ENCODE data around the gene ATXN7. TPM values are rescaled to one million over a fixed set of nuclear protein-coding genes. Genes with fewer than 3 reads are reported as not detected.

Gene ATXN7
- total RNA-seq, 4 donors from 2014 or later = 3.3 to 42.5 (median 17.9) TPM

- Histone ChIP-seq H3K4me1 (peaks cover 3 to 15% of the 10 kb centered on the region in 2 donors), H3K27ac (peak overlapping the region; percentile 44 to 66), H3K27me3 (no peaks in the 10 kb centered on the region), H3K36me3 (no peaks in the 10 kb centered on the region), H3K4me3 (no peak overlapping the region), H3K9me3 (no peaks in the 10 kb centered on the region)
- intact Hi-C loops (cut with DNase I; ENCODE audit: low total_unique reads) = no loop called here
- TF ChIP-seq CTCF (IDR thresholded peaks at IDR 0.05) = no peak
- TF ChIP-seq POLR2A (IDR thresholded peaks at IDR 0.05) = no peak
- DNase-seq = no peak
Measured at GRCh38 chr3:63968612-63969350, 105.1 kb downstream of the ATXN7 start.

- no peak for DNase-seq
- H3K27me3 ChIP-seq = no peaks in the 10 kb centered on the region
- intact Hi-C loops (cut with DNase I; ENCODE audit: low total_unique reads) = no loop called here
- no peak overlapping the region for H3K4me3 ChIP-seq
- H3K36me3 ChIP-seq = no peaks in the 10 kb centered on the region
- peak overlapping the region; percentile 66 to 67 for H3K27ac ChIP-seq
- no peaks in the 10 kb centered on the region for H3K9me3 ChIP-seq
- peaks cover 3 to 15% of the 10 kb centered on the region in 2 donors for H3K4me1 ChIP-seq
- TF ChIP-seq CTCF (IDR thresholded peaks at IDR 0.05) (no peak), POLR2A (IDR thresholded peaks at IDR 0.05) (no peak)
Measured at GRCh38 chr3:63969876-63970275, 106.2 kb downstream of the ATXN7 start.

- TF ChIP-seq CTCF (IDR thresholded peaks at IDR 0.05) (no peak), POLR2A (IDR thresholded peaks at IDR 0.05) (no peak)
- Histone ChIP-seq H3K9me3 (no peaks in the 10 kb centered on the region), H3K27ac (peak overlapping the region; percentile 66 to 67), H3K27me3 (no peaks in the 10 kb centered on the region), H3K4me3 (peak overlapping the region in 1 of 2 donors; percentile 12), H3K36me3 (no peaks in the 10 kb centered on the region), H3K4me1 (peaks cover 4 to 15% of the 10 kb centered on the region in 2 donors)
- DNase-seq = no peak
- intact Hi-C loops (cut with DNase I; ENCODE audit: low total_unique reads) = no loop called here
Measured at GRCh38 chr3:63970631-63971475, 107.2 kb downstream of the ATXN7 start.

- H3K4me1 ChIP-seq = peaks cover 9 to 15% of the 10 kb centered on the region in 2 donors
- H3K27ac ChIP-seq = peak overlapping the region; percentile 36 to 66
- H3K36me3 ChIP-seq = no peaks in the 10 kb centered on the region
- H3K4me3 ChIP-seq = no peak overlapping the region
- DNase-seq = no peak
- H3K9me3 ChIP-seq = no peaks in the 10 kb centered on the region
- TF ChIP-seq CTCF (IDR thresholded peaks at IDR 0.05) (no peak), POLR2A (IDR thresholded peaks at IDR 0.05) (no peak)
- no peaks in the 10 kb centered on the region for H3K27me3 ChIP-seq
- intact Hi-C loops (cut with DNase I; ENCODE audit: low total_unique reads) = no loop called here
Measured at GRCh38 chr3:63972196-63972595, 108.5 kb downstream of the ATXN7 start.

- H3K36me3 ChIP-seq = no peaks in the 10 kb centered on the region
- H3K4me1 ChIP-seq = peaks cover 9 to 15% of the 10 kb centered on the region in 2 donors
- TF ChIP-seq CTCF (IDR thresholded peaks at IDR 0.05) (no peak), POLR2A (IDR thresholded peaks at IDR 0.05) (no peak)
- intact Hi-C loops (cut with DNase I; ENCODE audit: low total_unique reads) = no loop called here
- H3K4me3 ChIP-seq = no peak overlapping the region
- H3K27ac ChIP-seq = peak overlapping the region in 1 of 2 donors; percentile 66
- DNase-seq = no peak
- H3K27me3 ChIP-seq = no peaks in the 10 kb centered on the region
- H3K9me3 ChIP-seq = no peaks in the 10 kb centered on the region
Measured at GRCh38 chr3:63972987-63973386, 109.3 kb downstream of the ATXN7 start.
